Pons (tissue), 1 donor: ENCODE results near the gene SDR42E1.
"Not testable (repeated sequence)": the region's sequence is repeated elsewhere in the genome, so short reads cannot be mapped to it uniquely, and the experiment has no call there.

Experiments
- DNase-seq: peaks from one replicate; pipeline ENCODE4 v3.0.0-alpha.2; 2016; ENCODE audit warnings: low spot score

SDR42E1 gene

GRCh38 chr16:82037251-82037650, 26.0 kb upstream of the SDR42E1 start:
- no peak for DNase-seq

GRCh38 chr16:82034981-82035612, 23.8 kb upstream of the SDR42E1 start, which contains the start of gene HSD17B2:
Gene HSD17B2 (plus strand): TSS chr16:82035253. CDS start chr16:82035425, 172 bp downstream.
- DNase-seq = no peak

- DNase-seq = no peak
Measured at GRCh38 chr16:82033683-82034300, 22.5 kb upstream of the SDR42E1 start.

- no peak for DNase-seq
Measured at GRCh38 chr16:82033006-82033405, 21.7 kb upstream of the SDR42E1 start.

- DNase-seq = peak; percentile 76
Measured at GRCh38 chr16:82031116-82032084, 20.1 kb upstream of the SDR42E1 start.

GRCh38 chr16:82027629-82028064, 16.4 kb upstream of the SDR42E1 start:
- no peak for DNase-seq

- no peak for DNase-seq
Measured at GRCh38 chr16:82024883-82025282, 13.6 kb upstream of the SDR42E1 start.

GRCh38 chr16:82024316-82024715, 13.0 kb upstream of the SDR42E1 start:
- DNase-seq = no peak

GRCh38 chr16:82023206-82023605, 11.9 kb upstream of the SDR42E1 start:
- DNase-seq = no peak

- no peak for DNase-seq
Measured at GRCh38 chr16:82020051-82020450, 8.8 kb upstream of the SDR42E1 start.

GRCh38 chr16:82019535-82019934, 8.3 kb upstream of the SDR42E1 start:
- DNase-seq = no peak

GRCh38 chr16:82017911-82018568, 6.8 kb upstream of the SDR42E1 start:
- no peak for DNase-seq

- DNase-seq = no peak
Measured at GRCh38 chr16:82016964-82017363, 5.7 kb upstream of the SDR42E1 start.

GRCh38 chr16:82016263-82016662, 5.0 kb upstream of the SDR42E1 start:
- DNase-seq = peak; percentile 9

- no peak for DNase-seq
Measured at GRCh38 chr16:82013139-82013538, 1.9 kb upstream of the SDR42E1 start.

- DNase-seq = no peak
Measured at GRCh38 chr16:82010649-82011048, 621 bp downstream of the SDR42E1 start.

GRCh38 chr16:82009789-82010188, 1.5 kb downstream of the SDR42E1 start:
- DNase-seq = not testable (repeated sequence)

- no peak for DNase-seq
Measured at GRCh38 chr16:82008957-82009592, 2.2 kb downstream of the SDR42E1 start.

GRCh38 chr16:82007189-82007588, 4.1 kb downstream of the SDR42E1 start:
- DNase-seq = no peak

GRCh38 chr16:82006036-82006435, 5.2 kb downstream of the SDR42E1 start:
- no peak for DNase-seq

GRCh38 chr16:82005027-82005830, 6.0 kb downstream of the SDR42E1 start:
- DNase-seq = no peak
